Activated T-cell treated with anti-CD3 and anti-CD28 coated beads, Interleukin-2, amount 50 U/mL, for 48 hours (primary cell): ENCODE data around the gene CATSPER4.

Experiments used
- DNase-seq, 2 experiments: peaks; one replicate each; pipeline ENCODE4 v3.0.0-alpha.2; 2020

Gene CATSPER4

DNA sequence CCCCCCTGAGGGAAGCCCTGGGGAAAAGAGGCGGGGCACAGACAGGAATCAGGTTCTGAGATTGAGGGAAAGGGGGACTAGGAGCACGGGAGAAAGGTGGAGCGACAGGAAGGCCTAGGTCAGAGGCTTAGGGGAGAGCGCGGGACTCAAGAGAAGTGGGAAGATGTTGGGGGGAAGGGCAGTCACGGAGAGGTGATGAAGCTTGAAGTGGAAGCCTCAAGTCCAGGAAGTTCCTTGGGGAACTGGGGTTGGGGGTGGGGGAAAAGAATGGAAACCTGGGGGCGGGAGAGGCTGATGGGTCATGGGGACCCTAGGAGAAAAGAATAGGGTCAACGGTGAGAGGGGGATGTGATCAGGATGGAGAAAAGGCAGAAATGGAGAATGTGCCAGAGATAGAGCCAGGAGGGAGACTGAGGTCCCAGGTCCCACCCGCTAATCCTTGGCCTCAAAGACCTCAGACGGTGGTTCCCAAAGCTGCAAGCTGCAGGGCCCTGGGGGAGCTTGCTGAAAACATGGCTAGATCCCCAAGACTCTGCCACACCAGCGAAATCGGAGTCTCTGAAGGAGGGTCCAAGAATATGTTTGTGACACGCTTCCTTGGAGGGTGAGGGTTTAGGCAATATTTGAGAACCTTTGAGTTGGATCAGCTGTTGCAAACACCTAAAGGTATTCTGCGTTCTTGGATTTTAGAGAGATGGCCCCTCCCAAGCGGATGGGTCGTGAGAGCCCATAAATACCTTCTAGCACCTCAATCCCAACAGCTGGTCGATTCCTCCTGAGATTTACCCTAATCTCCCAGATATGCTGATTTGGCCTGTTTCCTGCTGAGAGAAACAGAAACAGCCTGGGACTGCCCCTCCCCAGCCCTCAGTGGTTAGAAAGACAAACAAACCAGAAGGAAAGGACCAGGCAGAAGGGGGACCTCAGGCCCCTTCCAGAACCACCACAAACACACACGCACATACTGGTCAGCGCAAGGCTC is 25.2 kb upstream of the CATSPER4 start:
- no peak for DNase-seq

DNA sequence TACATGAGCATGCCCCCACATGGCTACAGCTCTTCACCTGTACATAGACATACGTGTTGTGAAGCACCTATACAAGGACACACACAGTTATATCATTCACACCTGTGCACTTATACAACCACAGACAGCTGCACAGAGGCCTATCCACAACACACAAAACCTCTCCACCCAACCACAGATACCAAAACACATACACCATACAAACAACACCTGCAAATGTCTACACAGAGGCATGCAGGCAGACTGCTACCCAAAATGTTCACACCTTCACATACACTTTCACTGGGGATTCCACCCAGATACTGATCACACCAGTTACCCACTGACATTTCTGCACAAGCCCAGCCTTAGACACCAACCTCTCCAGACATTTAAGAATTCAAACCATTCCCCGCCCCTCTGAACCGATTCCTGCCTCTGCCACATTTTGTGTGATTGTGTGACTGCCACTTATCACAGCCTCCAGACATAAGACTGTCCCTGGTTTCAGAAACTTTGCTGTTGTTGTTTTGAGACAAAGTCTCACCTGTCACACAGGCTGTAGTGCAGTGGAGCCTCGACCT is 23.6 kb upstream of the CATSPER4 start:
- DNase-seq = no peak

GRCh38 chr1:26168410-26169197 is 21.8 kb upstream of the CATSPER4 start, which contains the start of gene C1orf232:
TSS of gene C1orf232 (minus strand) at chr1:26168963. CDS start at chr1:26168499, 464 bp downstream.
- no peak for DNase-seq

- no peak for DNase-seq
Measured at GRCh38 chr1:26169198-26169554, 21.2 kb upstream of the CATSPER4 start.

GRCh38 chr1:26169669-26170471 is 20.5 kb upstream of the CATSPER4 start, which contains the start of gene ZNF593:
TSS of gene ZNF593 (plus strand) at chr1:26169908. CDS start at chr1:26169984, 76 bp downstream.
- peak; percentile 94 to 96 for DNase-seq

DNA sequence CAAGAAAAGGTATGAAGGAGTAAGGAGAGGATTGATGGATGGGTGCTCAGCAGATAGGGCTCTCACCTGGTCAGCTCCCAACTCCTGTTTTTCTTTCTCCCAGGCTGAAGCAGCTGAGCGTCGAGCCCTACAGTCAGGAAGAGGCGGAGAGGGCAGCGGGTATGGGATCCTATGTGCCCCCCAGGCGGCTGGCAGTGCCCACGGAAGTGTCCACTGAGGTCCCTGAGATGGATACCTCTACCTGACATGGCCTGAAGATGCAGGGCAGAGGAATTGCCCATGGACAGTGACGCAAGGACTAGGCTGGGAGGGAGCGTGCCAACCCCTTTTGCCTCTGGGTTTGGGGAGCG is 20.0 kb upstream of the CATSPER4 start:
- DNase-seq = no peak

- DNase-seq = no peak
Measured at GRCh38 chr1:26171084-26172072, 19.0 kb upstream of the CATSPER4 start, which contains the start of gene ZNF593OS. TSS of gene ZNF593OS (minus strand) at chr1:26171832. CDS start at chr1:26171661, 171 bp downstream.

DNA sequence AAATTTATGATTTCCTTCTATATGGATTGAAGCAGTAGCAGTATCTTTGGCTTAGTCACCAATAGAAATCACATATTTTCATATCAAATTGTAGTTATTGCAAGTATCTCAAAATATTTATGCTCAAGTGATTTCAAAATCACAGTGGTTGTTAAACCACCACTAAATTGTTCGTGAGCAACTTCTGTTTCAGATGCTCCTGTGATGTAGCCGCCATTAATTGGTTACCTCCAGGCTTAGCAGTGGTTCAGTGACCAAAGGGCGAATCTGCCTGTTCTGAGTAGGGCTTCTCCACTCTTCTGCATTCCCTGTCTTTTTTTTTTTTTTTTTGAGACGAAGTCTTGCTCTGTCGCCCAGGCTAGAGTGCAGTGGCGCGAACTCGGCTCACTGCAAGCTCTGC is 15.1 kb upstream of the CATSPER4 start:
- DNase-seq = no peak

DNA sequence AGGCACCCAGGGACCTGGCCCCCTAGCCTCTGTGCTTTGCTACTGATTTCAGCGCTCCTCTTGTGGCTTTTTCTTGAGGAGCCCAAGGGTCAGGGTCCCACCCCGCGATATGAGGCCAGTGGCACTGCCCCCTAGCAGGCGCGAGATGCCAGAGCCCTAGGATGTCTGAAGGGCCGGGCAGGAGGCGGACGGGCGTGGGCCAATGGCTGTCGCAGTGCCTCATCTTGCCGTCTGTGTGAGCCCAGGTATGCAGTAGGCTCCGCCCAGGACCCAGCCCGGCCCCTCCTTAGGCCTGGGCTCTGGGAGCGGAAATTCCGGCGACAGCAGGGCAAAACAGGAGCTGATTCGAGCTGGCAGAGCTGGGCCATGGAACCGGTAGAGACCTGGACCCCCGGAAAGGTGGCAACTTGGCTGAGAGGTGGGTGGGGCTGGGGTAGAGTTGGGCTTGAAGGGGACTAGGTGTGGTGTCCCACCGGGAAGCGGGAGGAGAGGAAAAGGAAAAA is 13.2 kb upstream of the CATSPER4 start, which contains the start of gene CNKSR1:
Gene CNKSR1 (plus strand): TSS at position 310 of the 503 bp plus-strand sequence. CDS start 57 bp downstream, at position 367.
- no peak for DNase-seq

DNA sequence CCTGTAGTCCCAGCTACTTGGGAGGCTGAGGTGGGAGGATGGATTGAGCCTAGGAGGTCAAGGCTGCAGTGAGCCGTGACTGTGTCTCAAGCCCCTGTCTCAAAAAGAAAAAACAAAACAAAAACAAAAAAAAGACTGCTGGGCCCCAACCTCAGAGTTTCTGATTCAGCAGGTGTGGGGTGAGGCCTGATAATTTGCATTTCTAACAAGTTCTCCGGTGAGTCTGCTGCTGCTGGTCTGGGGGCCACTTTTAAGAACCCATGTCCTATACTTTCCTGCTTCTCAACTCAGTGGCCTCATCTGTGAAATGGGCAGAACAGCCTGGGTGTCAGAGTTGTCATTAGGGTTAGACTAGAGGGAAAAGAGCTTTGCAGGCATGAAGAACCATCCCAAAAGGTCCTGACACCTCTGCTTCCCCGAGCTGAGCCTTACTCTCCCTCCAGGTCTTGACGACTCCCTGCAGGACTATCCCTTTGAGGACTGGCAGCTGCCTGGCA is 10.3 kb upstream of the CATSPER4 start:
- DNase-seq = no peak

DNA sequence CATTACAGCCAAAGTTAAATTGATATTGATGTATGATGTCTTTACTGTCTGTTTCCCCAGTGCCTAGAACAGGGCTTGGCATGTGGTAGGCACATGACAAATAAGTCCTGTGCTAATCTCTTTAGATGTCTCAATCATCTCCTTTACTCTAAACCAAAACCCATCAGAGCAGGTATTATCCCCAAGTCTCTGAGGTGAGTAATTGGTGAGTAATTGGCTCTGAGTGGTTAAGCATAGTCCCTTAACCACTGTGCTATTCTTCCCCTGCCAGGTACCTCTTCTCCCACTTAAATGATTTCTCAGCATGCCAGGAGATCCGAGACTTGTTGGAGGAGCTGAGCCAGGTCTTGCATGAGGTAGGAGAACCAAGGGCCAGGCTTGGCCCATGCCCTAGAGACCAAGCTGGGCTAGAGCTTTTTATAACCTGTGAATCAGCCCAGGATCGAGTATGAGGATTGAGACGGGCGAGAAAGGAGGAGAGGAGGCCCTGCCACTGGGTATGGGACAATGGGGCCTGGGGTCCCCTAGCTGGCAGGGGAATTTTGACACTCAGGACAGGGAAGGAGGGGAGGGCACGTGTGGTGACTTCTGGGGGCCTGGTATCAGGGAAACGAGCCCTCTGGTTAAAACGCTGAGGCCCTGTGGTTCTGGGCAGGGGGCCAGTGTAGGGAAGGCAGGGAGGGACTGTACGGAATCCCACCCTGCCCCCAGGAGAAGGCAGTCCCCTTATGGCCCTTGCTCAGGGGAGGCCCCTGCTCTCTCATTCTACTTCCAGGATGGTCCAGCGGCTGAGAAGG is 8.6 kb upstream of the CATSPER4 start:
- DNase-seq = no peak

DNA sequence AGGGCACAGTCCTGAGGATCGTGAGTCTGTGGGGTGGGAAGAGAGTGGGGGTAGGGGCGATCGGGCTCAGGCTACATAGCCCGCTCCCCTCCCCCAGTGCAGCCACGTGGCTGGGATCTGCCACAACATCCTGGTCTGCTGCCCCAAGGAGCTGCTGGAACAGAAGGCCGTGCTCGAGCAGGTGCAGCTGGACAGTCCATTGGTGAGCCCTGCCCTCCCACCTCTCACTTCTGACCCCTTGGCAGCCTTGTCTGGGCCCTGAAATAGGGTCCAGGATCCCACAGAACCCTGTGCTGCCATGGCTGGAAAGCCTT is 8.1 kb upstream of the CATSPER4 start:
- DNase-seq = no peak

DNA sequence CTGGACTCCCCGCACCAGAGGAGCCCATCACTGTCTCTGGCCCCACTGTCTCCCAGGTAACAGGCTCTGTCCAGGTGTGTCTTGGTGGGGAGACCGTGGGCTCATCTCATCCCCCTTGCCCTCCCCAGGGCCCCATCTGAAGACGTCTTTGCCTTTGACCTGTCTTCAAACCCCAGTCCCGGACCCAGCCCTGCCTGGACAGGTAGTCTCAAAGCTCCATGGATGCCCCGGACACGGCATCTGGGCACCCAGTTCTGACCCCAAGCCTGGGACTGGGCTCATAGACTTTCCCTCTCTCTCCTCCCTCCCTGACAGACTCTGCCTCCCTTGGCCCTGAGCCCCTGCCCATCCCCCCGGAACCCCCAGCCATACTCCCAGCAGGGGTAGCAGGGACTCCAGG is 6.3 kb upstream of the CATSPER4 start:
- DNase-seq = no peak

GRCh38 chr1:26184883-26185282 is 5.5 kb upstream of the CATSPER4 start:
- no peak for DNase-seq

GRCh38 chr1:26187882-26188281 is 2.5 kb upstream of the CATSPER4 start:
- no peak for DNase-seq

GRCh38 chr1:26188477-26188876 is 1.9 kb upstream of the CATSPER4 start:
- no peak for DNase-seq

DNA sequence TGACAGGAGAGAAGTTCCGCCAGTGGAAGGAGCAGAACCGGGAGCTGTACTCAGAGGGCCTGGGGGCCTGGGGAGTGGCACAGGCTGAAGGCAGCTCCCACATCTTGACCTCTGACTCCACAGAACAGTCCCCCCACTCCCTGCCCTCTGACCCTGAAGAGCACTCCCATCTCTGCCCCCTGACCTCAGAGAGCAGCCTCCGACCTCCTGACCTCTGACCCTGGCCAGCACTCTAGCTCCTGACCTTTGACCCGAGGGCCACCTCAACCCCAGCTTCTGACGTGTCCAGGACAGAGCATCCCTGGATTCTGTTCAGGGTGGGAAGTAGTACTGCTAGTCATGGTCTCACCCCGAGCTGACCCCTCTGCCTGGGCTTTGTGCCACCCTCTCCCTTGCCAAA is 1.1 kb upstream of the CATSPER4 start:
- no peak for DNase-seq

GRCh38 chr1:26189751-26190275 is 589 bp upstream of the CATSPER4 start:
- no peak for DNase-seq

GRCh38 chr1:26191739-26192138 is 1.3 kb downstream of the CATSPER4 start:
- DNase-seq = no peak

- DNase-seq = no peak
Measured at GRCh38 chr1:26195805-26196204, 5.4 kb downstream of the CATSPER4 start.
